NB4 (cell line): Measurements from ENCODE around the gene FAM216A.

Experiments
- MYC ChIP-seq: IDR thresholded peaks from 2 replicates; pipeline ENCODE4 v1.6.1; 2011; ENCODE audit warnings: low read depth, low read length
- TF ChIP-seq, protein P1 (sequence below): IDR thresholded peaks from one replicate; pipeline ENCODE4 v1.5.1; 2012; ENCODE audit warnings: low read depth, low read length
- TF ChIP-seq, protein P2 (sequence below): IDR thresholded peaks from 2 replicates; pipeline ENCODE4 v1.6.1; 2011; ENCODE audit warnings: low read depth, low read length

DNA sequence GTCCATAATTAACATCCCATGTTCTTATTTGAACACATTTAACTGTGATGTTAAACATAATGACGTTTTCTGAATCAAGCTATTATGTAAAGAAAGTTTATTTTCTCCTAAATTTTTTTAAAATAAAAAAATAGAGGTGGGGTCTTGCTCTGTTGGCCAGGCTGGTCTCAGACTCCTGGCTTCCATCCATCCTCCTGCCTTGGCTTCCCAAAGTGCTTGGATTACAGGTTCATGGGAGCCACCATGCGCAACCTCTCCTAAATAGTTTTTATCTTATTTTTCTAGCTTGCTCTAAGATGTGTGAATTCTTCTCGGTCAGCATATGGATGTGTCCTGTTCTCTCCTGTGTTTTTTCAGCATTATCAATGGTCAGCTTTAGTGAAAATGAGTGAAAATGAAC, 36.7 kb downstream of the FAM216A start:
- TF ChIP-seq, protein P1, sequence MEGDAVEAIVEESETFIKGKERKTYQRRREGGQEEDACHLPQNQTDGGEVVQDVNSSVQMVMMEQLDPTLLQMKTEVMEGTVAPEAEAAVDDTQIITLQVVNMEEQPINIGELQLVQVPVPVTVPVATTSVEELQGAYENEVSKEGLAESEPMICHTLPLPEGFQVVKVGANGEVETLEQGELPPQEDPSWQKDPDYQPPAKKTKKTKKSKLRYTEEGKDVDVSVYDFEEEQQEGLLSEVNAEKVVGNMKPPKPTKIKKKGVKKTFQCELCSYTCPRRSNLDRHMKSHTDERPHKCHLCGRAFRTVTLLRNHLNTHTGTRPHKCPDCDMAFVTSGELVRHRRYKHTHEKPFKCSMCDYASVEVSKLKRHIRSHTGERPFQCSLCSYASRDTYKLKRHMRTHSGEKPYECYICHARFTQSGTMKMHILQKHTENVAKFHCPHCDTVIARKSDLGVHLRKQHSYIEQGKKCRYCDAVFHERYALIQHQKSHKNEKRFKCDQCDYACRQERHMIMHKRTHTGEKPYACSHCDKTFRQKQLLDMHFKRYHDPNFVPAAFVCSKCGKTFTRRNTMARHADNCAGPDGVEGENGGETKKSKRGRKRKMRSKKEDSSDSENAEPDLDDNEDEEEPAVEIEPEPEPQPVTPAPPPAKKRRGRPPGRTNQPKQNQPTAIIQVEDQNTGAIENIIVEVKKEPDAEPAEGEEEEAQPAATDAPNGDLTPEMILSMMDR, result no peak
- TF ChIP-seq, protein P2, sequence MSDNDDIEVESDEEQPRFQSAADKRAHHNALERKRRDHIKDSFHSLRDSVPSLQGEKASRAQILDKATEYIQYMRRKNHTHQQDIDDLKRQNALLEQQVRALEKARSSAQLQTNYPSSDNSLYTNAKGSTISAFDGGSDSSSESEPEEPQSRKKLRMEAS, result no peak
- TF ChIP-seq MYC, result no peak
